ENCODE results near the gene SEMA6A. TPM values are rescaled to one million over a fixed set of nuclear protein-coding genes. Genes with fewer than 3 reads are reported as not detected.

SEMA6A gene
- total RNA-seq, 2 experiments from 2014 or later: 0.10 to 0.14 TPM

- no peaks in the 10 kb centered on the region for H3K9me3 Mint-ChIP-seq
- CTCF ChIA-PET: no interaction called here
- no peak for DNase-seq
- peaks cover 12% of the 10 kb centered on the region for H3K36me3 Mint-ChIP-seq (ENCODE audit: low read depth)
- H3K27me3 Mint-ChIP-seq (ENCODE audit: low read depth): no peaks in the 10 kb centered on the region
- H3K4me1 Mint-ChIP-seq (ENCODE audit: low read depth): no peaks in the 10 kb centered on the region
- no peak overlapping the region for H3K4me3 Mint-ChIP-seq
- intact Hi-C loops (cut with micrococcal nuclease): no loop called here
- H3K27ac Mint-ChIP-seq: no peak overlapping the region
Observed at GRCh38 chr5:116453988-116454411, 120.6 kb downstream of the SEMA6A start.

GRCh38 chr5:116452774-116453368 lies 121.8 kb downstream of the SEMA6A start:
- DNase-seq: no peak
- Mint-ChIP-seq H3K4me1 (ENCODE audit: low read depth) (no peaks in the 10 kb centered on the region), H3K27me3 (ENCODE audit: low read depth) (no peaks in the 10 kb centered on the region), H3K9me3 (no peaks in the 10 kb centered on the region), H3K4me3 (no peak overlapping the region), H3K36me3 (ENCODE audit: low read depth) (peaks cover 16% of the 10 kb centered on the region), H3K27ac (no peak overlapping the region)
- CTCF ChIA-PET: no interaction called here
- intact Hi-C loops (cut with micrococcal nuclease): no loop called here

- Mint-ChIP-seq H3K4me1 (ENCODE audit: low read depth) (no peaks in the 10 kb centered on the region), H3K27me3 (ENCODE audit: low read depth) (no peaks in the 10 kb centered on the region), H3K36me3 (ENCODE audit: low read depth) (peaks cover 23% of the 10 kb centered on the region), H3K27ac (no peak overlapping the region), H3K9me3 (no peaks in the 10 kb centered on the region), H3K4me3 (no peak overlapping the region)
- no peak for DNase-seq
- CTCF ChIA-PET: interaction anchor here (0.6 to 0.7 kb wide), 2 partner anchors 513 to 1068 kb away, joined by 3 to 5 read pairs; no protein-coding TSS in a partner anchor
- intact Hi-C loops (cut with micrococcal nuclease): no loop called here
Observed at GRCh38 chr5:116451905-116452450, 122.6 kb downstream of the SEMA6A start.

GRCh38 chr5:116451066-116451465 lies 123.6 kb downstream of the SEMA6A start:
- CTCF ChIA-PET: interaction anchor here (0.7 kb wide), 1 partner anchor 514 kb away, joined by 3 read pairs; no protein-coding TSS in a partner anchor
- no peaks in the 10 kb centered on the region for H3K9me3 Mint-ChIP-seq
- DNase-seq: no peak

GRCh38 chr5:116449458-116449857 lies 125.2 kb downstream of the SEMA6A start:
- no peaks in the 10 kb centered on the region for H3K4me1 Mint-ChIP-seq (ENCODE audit: low read depth)
- H3K9me3 Mint-ChIP-seq: no peaks in the 10 kb centered on the region
- H3K36me3 Mint-ChIP-seq (ENCODE audit: low read depth): peaks cover 35% of the 10 kb centered on the region
- H3K27ac Mint-ChIP-seq: no peak overlapping the region
- no peak overlapping the region for H3K4me3 Mint-ChIP-seq
- CTCF ChIA-PET: no interaction called here
- intact Hi-C loops (cut with micrococcal nuclease): no loop called here
- no peaks in the 10 kb centered on the region for H3K27me3 Mint-ChIP-seq (ENCODE audit: low read depth)
- DNase-seq: no peak

More at GRCh38 chr5:116451066-116451465, 123.6 kb downstream of the SEMA6A start:
- Mint-ChIP-seq H3K27me3 (ENCODE audit: low read depth) (no peaks in the 10 kb centered on the region), H3K27ac (no peak overlapping the region), H3K4me1 (ENCODE audit: low read depth) (no peaks in the 10 kb centered on the region), H3K36me3 (ENCODE audit: low read depth) (peaks cover 29% of the 10 kb centered on the region), H3K4me3 (no peak overlapping the region)
- intact Hi-C loops (cut with micrococcal nuclease): no loop called here

GRCh38 chr5:116448870-116449427 lies 125.7 kb downstream of the SEMA6A start:
- peaks cover 37% of the 10 kb centered on the region for H3K36me3 Mint-ChIP-seq (ENCODE audit: low read depth)
- intact Hi-C loops (cut with micrococcal nuclease): no loop called here
- H3K4me1 Mint-ChIP-seq (ENCODE audit: low read depth): no peaks in the 10 kb centered on the region
- H3K27ac Mint-ChIP-seq: no peak overlapping the region
- DNase-seq: no peak
- no peak overlapping the region for H3K4me3 Mint-ChIP-seq
- H3K9me3 Mint-ChIP-seq: no peaks in the 10 kb centered on the region
- CTCF ChIA-PET: no interaction called here
- H3K27me3 Mint-ChIP-seq (ENCODE audit: low read depth): no peaks in the 10 kb centered on the region

- intact Hi-C loops (cut with micrococcal nuclease): no loop called here
- CTCF ChIA-PET: no interaction called here
- Mint-ChIP-seq H3K27ac (no peak overlapping the region), H3K4me3 (no peak overlapping the region), H3K27me3 (ENCODE audit: low read depth) (no peaks in the 10 kb centered on the region), H3K4me1 (ENCODE audit: low read depth) (no peaks in the 10 kb centered on the region), H3K36me3 (ENCODE audit: low read depth) (peaks cover 41% of the 10 kb centered on the region), H3K9me3 (no peaks in the 10 kb centered on the region)
- DNase-seq: no peak
Observed at GRCh38 chr5:116448450-116448849, 126.2 kb downstream of the SEMA6A start.

- no peak overlapping the region for H3K4me3 Mint-ChIP-seq
- DNase-seq: no peak
- H3K27me3 Mint-ChIP-seq (ENCODE audit: low read depth): no peaks in the 10 kb centered on the region
- no peaks in the 10 kb centered on the region for H3K4me1 Mint-ChIP-seq (ENCODE audit: low read depth)
- peaks cover 44% of the 10 kb centered on the region for H3K36me3 Mint-ChIP-seq (ENCODE audit: low read depth)
- CTCF ChIA-PET: no interaction called here
- no peaks in the 10 kb centered on the region for H3K9me3 Mint-ChIP-seq
- intact Hi-C loops (cut with micrococcal nuclease): no loop called here
- no peak overlapping the region for H3K27ac Mint-ChIP-seq
Observed at GRCh38 chr5:116446356-116447005, 128.1 kb downstream of the SEMA6A start.

GRCh38 chr5:116445311-116445710 lies 129.3 kb downstream of the SEMA6A start:
- H3K36me3 Mint-ChIP-seq (ENCODE audit: low read depth): peaks cover 39% of the 10 kb centered on the region
- no peak for DNase-seq
- no peaks in the 10 kb centered on the region for H3K9me3 Mint-ChIP-seq
- CTCF ChIA-PET: no interaction called here
- H3K4me3 Mint-ChIP-seq: no peak overlapping the region
- H3K27ac Mint-ChIP-seq: no peak overlapping the region
- intact Hi-C loops (cut with micrococcal nuclease): no loop called here
- H3K4me1 Mint-ChIP-seq (ENCODE audit: low read depth): no peaks in the 10 kb centered on the region
- H3K27me3 Mint-ChIP-seq (ENCODE audit: low read depth): no peaks in the 10 kb centered on the region

- Mint-ChIP-seq H3K36me3 (ENCODE audit: low read depth) (peaks cover 39% of the 10 kb centered on the region), H3K27me3 (ENCODE audit: low read depth) (no peaks in the 10 kb centered on the region), H3K9me3 (no peaks in the 10 kb centered on the region), H3K27ac (no peak overlapping the region), H3K4me1 (ENCODE audit: low read depth) (no peaks in the 10 kb centered on the region), H3K4me3 (no peak overlapping the region)
- CTCF ChIA-PET: no interaction called here
- DNase-seq: no peak
- intact Hi-C loops (cut with micrococcal nuclease): no loop called here
Observed at GRCh38 chr5:116444373-116445295, 130.0 kb downstream of the SEMA6A start.

GRCh38 chr5:116442931-116443551 lies 131.6 kb downstream of the SEMA6A start:
- CTCF ChIA-PET: interaction anchor here (0.6 to 0.7 kb wide), 2 partner anchors 101 to 451 kb away, joined by 3 read pairs; no protein-coding TSS in a partner anchor
- no peak for DNase-seq
- Mint-ChIP-seq H3K4me1 (ENCODE audit: low read depth) (no peaks in the 10 kb centered on the region), H3K9me3 (no peaks in the 10 kb centered on the region), H3K36me3 (ENCODE audit: low read depth) (peaks cover 35% of the 10 kb centered on the region), H3K27me3 (ENCODE audit: low read depth) (no peaks in the 10 kb centered on the region), H3K4me3 (no peak overlapping the region), H3K27ac (no peak overlapping the region)
- intact Hi-C loops (cut with micrococcal nuclease): no loop called here
